ENCODE results near the gene TAF1.
"Not testable (repeated sequence)": the region's sequence is repeated elsewhere in the genome, so short reads cannot be mapped to it uniquely, and the experiment has no call there.

The TAF1 gene

GRCh38 chrX:71416260-71416659, 50.1 kb downstream of the TAF1 start:
- DNase-seq (ENCODE audit: extremely low read depth in 1 of 2, low read depth in 1 of 2): not testable (repeated sequence)

- DNase-seq (ENCODE audit: extremely low read depth in 1 of 2, low read depth in 1 of 2): no peak
These were observed 54.5 kb downstream of the TAF1 start for GRCh38 chrX:71420686-71421085.

GRCh38 chrX:71432733-71433132, 66.6 kb downstream of the TAF1 start:
- DNase-seq (ENCODE audit: extremely low read depth in 1 of 2, low read depth in 1 of 2): no peak

GRCh38 chrX:71438750-71439149, 72.6 kb downstream of the TAF1 start:
- DNase-seq (ENCODE audit: extremely low read depth in 1 of 2, low read depth in 1 of 2): no peak

GRCh38 chrX:71439420-71439819, 73.3 kb downstream of the TAF1 start:
- no peak for DNase-seq (ENCODE audit: extremely low read depth in 1 of 2, low read depth in 1 of 2)

- no peak for DNase-seq (ENCODE audit: extremely low read depth in 1 of 2, low read depth in 1 of 2)
These were observed 73.7 kb downstream of the TAF1 start for GRCh38 chrX:71439896-71440295.

GRCh38 chrX:71440401-71440800, 74.2 kb downstream of the TAF1 start:
- no peak for DNase-seq (ENCODE audit: extremely low read depth in 1 of 2, low read depth in 1 of 2)

- DNase-seq (ENCODE audit: extremely low read depth in 1 of 2, low read depth in 1 of 2): not testable (repeated sequence)
These were observed 75.7 kb downstream of the TAF1 start for GRCh38 chrX:71441809-71442208.

GRCh38 chrX:71450433-71451106, 84.4 kb downstream of the TAF1 start:
- no peak for DNase-seq (ENCODE audit: extremely low read depth in 1 of 2, low read depth in 1 of 2)

- DNase-seq (ENCODE audit: extremely low read depth in 1 of 2, low read depth in 1 of 2): not testable (repeated sequence)
These were observed 85.4 kb downstream of the TAF1 start for GRCh38 chrX:71451518-71451917.

GRCh38 chrX:71453056-71453455, 86.9 kb downstream of the TAF1 start:
- DNase-seq (ENCODE audit: extremely low read depth in 1 of 2, low read depth in 1 of 2): no peak

- DNase-seq (ENCODE audit: extremely low read depth in 1 of 2, low read depth in 1 of 2): no peak
These were observed 88.1 kb downstream of the TAF1 start for GRCh38 chrX:71454222-71454621.

GRCh38 chrX:71458866-71459265, 92.7 kb downstream of the TAF1 start:
- no peak for DNase-seq (ENCODE audit: extremely low read depth in 1 of 2, low read depth in 1 of 2)

GRCh38 chrX:71464968-71465367, 98.8 kb downstream of the TAF1 start:
- no peak for DNase-seq (ENCODE audit: extremely low read depth in 1 of 2, low read depth in 1 of 2)

- no peak for DNase-seq (ENCODE audit: extremely low read depth in 1 of 2, low read depth in 1 of 2)
These were observed 100.9 kb downstream of the TAF1 start for GRCh38 chrX:71466979-71467523.

GRCh38 chrX:71475785-71476540, 109.8 kb downstream of the TAF1 start:
- no peak for DNase-seq (ENCODE audit: extremely low read depth in 1 of 2, low read depth in 1 of 2)

- DNase-seq (ENCODE audit: extremely low read depth in 1 of 2, low read depth in 1 of 2): no peak
These were observed 116.2 kb downstream of the TAF1 start for GRCh38 chrX:71482228-71482958.

- DNase-seq (ENCODE audit: extremely low read depth in 1 of 2, low read depth in 1 of 2): no peak
These were observed 121.7 kb downstream of the TAF1 start for GRCh38 chrX:71487814-71488213.

- DNase-seq (ENCODE audit: extremely low read depth in 1 of 2, low read depth in 1 of 2): no peak
These were observed 123.4 kb downstream of the TAF1 start for GRCh38 chrX:71489540-71489939.

GRCh38 chrX:71492231-71493065, 126.3 kb downstream of the TAF1 start:
- peak; percentile 6 to 10 for DNase-seq (ENCODE audit: extremely low read depth in 1 of 2, low read depth in 1 of 2)
